GM12875 (cell line): ENCODE measurements around the gene PIK3R5.
A peak's percentile ranks its signal among the peaks of the same experiment; 100 is the strongest.

Experiments used
- H3K4me3 ChIP-seq: one replicate; pipeline ENCODE4 v1.5.1; 2011; ENCODE audit warnings: low read depth, low read length, control low read depth
- CTCF ChIP-seq: IDR thresholded peaks from 2 replicates; pipeline ENCODE4 v1.5.1; 2011; ENCODE audit warnings: low read depth, mild to moderate bottlenecking, control low read depth, inconsistent platforms, low read length, moderate library complexity, borderline replicate concordance; ENCODE audit not compliant: insufficient read depth

The PIK3R5 gene

GRCh38 chr17:8838551-8839095 is 126.9 kb downstream of the PIK3R5 start:
- TF ChIP-seq CTCF = no peak
- no peak overlapping the region for H3K4me3 ChIP-seq

- no peak for TF ChIP-seq CTCF
- no peak overlapping the region for H3K4me3 ChIP-seq
These were observed 127.9 kb downstream of the PIK3R5 start for GRCh38 chr17:8837563-8838075.

GRCh38 chr17:8836821-8837562 is 128.5 kb downstream of the PIK3R5 start:
- no peak overlapping the region for H3K4me3 ChIP-seq
- TF ChIP-seq CTCF = no peak

- TF ChIP-seq CTCF = no peak
- no peak overlapping the region for H3K4me3 ChIP-seq
These were observed 129.7 kb downstream of the PIK3R5 start for GRCh38 chr17:8835631-8836364.

GRCh38 chr17:8835106-8835505 is 130.4 kb downstream of the PIK3R5 start:
- no peak overlapping the region for H3K4me3 ChIP-seq
- no peak for TF ChIP-seq CTCF

- TF ChIP-seq CTCF = peak; percentile 76
- no peak overlapping the region for H3K4me3 ChIP-seq
These were observed 132.7 kb downstream of the PIK3R5 start for GRCh38 chr17:8832711-8833352.
